HEK293 (cell line): ENCODE results near the gene EIF4B.
A peak's percentile ranks its signal among the peaks of the same experiment; 100 is the strongest.

Experiments used
- CTCF ChIA-PET: fragments of 350-600 bp; formaldehyde crosslinking; extraction: SDS; loops from one replicate; lab custom pipeline; 2021; ENCODE audit warnings: antibody characterized with exemption; lab: Yijun Ruan, JAX
- POLR2A ChIA-PET: fragments of 300-600 bp; formaldehyde crosslinking; extraction: SDS; loops from one replicate; lab custom pipeline; 2020; ENCODE audit warnings: antibody characterized with exemption, inconsistent platforms; lab: Yijun Ruan, JAX
- H3K27ac ChIP-seq: fragments of 200-500 bp; sonication (Bioruptor generic); 2 replicates; pipeline ENCODE4 v1.5.1; 2014; ENCODE audit warnings: low read depth, low read length, control low read depth, inconsistent platforms; ENCODE audit errors: extremely low read depth
- H3K36me3 ChIP-seq, 2 experiments: fragments of 200-500 bp in 1 of 2; sonication (Bioruptor generic) in 1 of 2; 1 replicate in 1 of 2; 2 replicates in 1 of 2; pipeline ENCODE4 v1.5.1; 2014 to 2017; ENCODE audit warnings: inconsistent platforms in 2 of 2, low read length in 2 of 2; ENCODE audit not compliant: control insufficient read depth in 2 of 2, insufficient read depth in 1 of 2
- H3K4me1 ChIP-seq: fragments of 200-500 bp; sonication (Bioruptor generic); 2 replicates; pipeline ENCODE4 v1.5.1; 2014; ENCODE audit warnings: mild to moderate bottlenecking, low read length, inconsistent platforms; ENCODE audit not compliant: control insufficient read depth, insufficient read depth
- H3K4me3 ChIP-seq: 2 replicates; pipeline ENCODE4 v1.5.1; 2011; ENCODE audit warnings: low read depth, mild to moderate bottlenecking, control low read depth, low read length, moderate library complexity
- H3K9me3 ChIP-seq: fragments of 200-500 bp; sonication (Bioruptor generic); 2 replicates; pipeline ENCODE4 v1.5.1; 2014; ENCODE audit warnings: low read depth, low read length, inconsistent platforms; ENCODE audit not compliant: control insufficient read depth, insufficient read depth
- HIC1 ChIP-seq: fragments of 450-650 bp; formaldehyde crosslinking; IDR thresholded peaks from 2 replicates; pipeline ENCODE4 v1.5.1; 2016; ENCODE audit warnings: missing biosample characterization, missing genetic modification characterization
- OVOL3 ChIP-seq: fragments of 450-650 bp; formaldehyde crosslinking; IDR thresholded peaks from 2 replicates; pipeline ENCODE4 v1.5.1; 2016; ENCODE audit warnings: missing biosample characterization, missing genetic modification characterization
- PRDM6 ChIP-seq: fragments of 450-650 bp; formaldehyde crosslinking; IDR thresholded peaks from 2 replicates; pipeline ENCODE4 v1.5.1; 2017; ENCODE audit warnings: missing biosample characterization, missing genetic modification characterization
- ZBTB1 ChIP-seq: fragments of 450-650 bp; formaldehyde crosslinking; IDR thresholded peaks from 2 replicates; pipeline ENCODE4 v1.5.1; 2016; ENCODE audit warnings: missing biosample characterization, missing genetic modification characterization
- ZBTB20 ChIP-seq: fragments of 450-650 bp; formaldehyde crosslinking; IDR thresholded peaks from 2 replicates; pipeline ENCODE4 v1.5.1; 2016; ENCODE audit warnings: missing biosample characterization, missing genetic modification characterization
- ZFP3 ChIP-seq: fragments of 450-650 bp; formaldehyde crosslinking; IDR thresholded peaks from 2 replicates; pipeline ENCODE4 v1.5.1; 2016; ENCODE audit warnings: low read depth, missing biosample characterization, missing genetic modification characterization
- ZFP69B ChIP-seq: fragments of 450-650 bp; formaldehyde crosslinking; IDR thresholded peaks from 2 replicates; pipeline ENCODE4 v1.5.1; 2016; ENCODE audit warnings: missing biosample characterization, missing genetic modification characterization
- ZNF132 ChIP-seq: fragments of 450-650 bp; formaldehyde crosslinking; IDR thresholded peaks from 2 replicates; pipeline ENCODE4 v1.5.1; 2017; ENCODE audit warnings: missing biosample characterization, missing genetic modification characterization, borderline replicate concordance
- ZNF157 ChIP-seq: fragments of 450-650 bp; formaldehyde crosslinking; IDR thresholded peaks from 2 replicates; pipeline ENCODE4 v1.5.1; 2016; ENCODE audit warnings: missing biosample characterization, missing genetic modification characterization
- ZNF2 ChIP-seq: fragments of 450-650 bp; formaldehyde crosslinking; IDR thresholded peaks from 2 replicates; pipeline ENCODE4 v1.5.1; 2016; ENCODE audit warnings: missing biosample characterization, missing genetic modification characterization
- ZNF266 ChIP-seq: fragments of 450-650 bp; formaldehyde crosslinking; IDR thresholded peaks from 2 replicates; pipeline ENCODE4 v1.5.1; 2016; ENCODE audit warnings: missing biosample characterization, missing genetic modification characterization, low read depth
- ZNF274 ChIP-seq, 2 experiments: fragments of 200-500 bp in 1 of 2; fragments of 450-650 bp in 1 of 2; sonication (Bioruptor generic) in 1 of 2; formaldehyde crosslinking in 1 of 2; IDR thresholded peaks; 2 replicates each; pipeline versions ENCODE4 v1.5.1 to v1.6.1; 2014 to 2016; ENCODE audit warnings: borderline replicate concordance in 1 of 2, inconsistent platforms in 1 of 2, low read length in 1 of 2, missing biosample characterization in 1 of 2, missing genetic modification characterization in 1 of 2
- ZNF366 ChIP-seq: fragments of 450-650 bp; formaldehyde crosslinking; conservative IDR thresholded peaks from 2 replicates; pipeline ENCODE4 v1.5.1; 2016; ENCODE audit warnings: missing biosample characterization, missing genetic modification characterization
- ZNF433 ChIP-seq: fragments of 450-650 bp; formaldehyde crosslinking; IDR thresholded peaks from 2 replicates; pipeline ENCODE4 v1.5.1; 2016; ENCODE audit warnings: missing biosample characterization, missing genetic modification characterization, low read depth
- ZNF48 ChIP-seq: fragments of 450-650 bp; formaldehyde crosslinking; IDR thresholded peaks from 2 replicates; pipeline ENCODE4 v1.5.1; 2016; ENCODE audit warnings: missing biosample characterization, missing genetic modification characterization
- ZNF510 ChIP-seq: fragments of 450-650 bp; formaldehyde crosslinking; IDR thresholded peaks from 2 replicates; pipeline ENCODE4 v1.5.1; 2018; ENCODE audit warnings: mild to moderate bottlenecking, missing genetic modification characterization, missing biosample characterization; ENCODE audit not compliant: insufficient replicate concordance
- ZNF600 ChIP-seq: fragments of 450-650 bp; formaldehyde crosslinking; IDR thresholded peaks from 2 replicates; pipeline ENCODE4 v1.5.1; 2016; ENCODE audit warnings: missing biosample characterization, missing genetic modification characterization
- ZNF623 ChIP-seq: fragments of 450-650 bp; formaldehyde crosslinking; IDR thresholded peaks from 2 replicates; pipeline ENCODE4 v1.5.1; 2016; ENCODE audit warnings: missing biosample characterization, missing genetic modification characterization
- ZNF677 ChIP-seq: fragments of 450-650 bp; IDR thresholded peaks from 2 replicates; pipeline ENCODE4 v1.5.0; 2018; ENCODE audit warnings: missing biosample characterization, mild to moderate bottlenecking, missing genetic modification characterization, moderate library complexity
- TF ChIP-seq, protein P1 (sequence below): fragments of 450-650 bp; formaldehyde crosslinking; IDR thresholded peaks from 2 replicates; pipeline ENCODE4 v1.5.1; 2016; ENCODE audit warnings: missing biosample characterization, missing genetic modification characterization, borderline replicate concordance
- TF ChIP-seq, protein P2 (sequence below): fragments of 450-650 bp; formaldehyde crosslinking; optimal IDR thresholded peaks from 2 replicates; pipeline ENCODE3; 2016; ENCODE audit warnings: missing biosample characterization, mild to moderate bottlenecking, missing genetic modification characterization
- TF ChIP-seq, protein P3 (sequence below): fragments of 450-650 bp; formaldehyde crosslinking; IDR thresholded peaks from 2 replicates; pipeline ENCODE4 v1.5.1; 2016; ENCODE audit warnings: missing biosample characterization, missing genetic modification characterization

EIF4B gene

GRCh38 chr12:52969166-52969795 lies 37.0 kb upstream of the EIF4B start (continued):
- TF ChIP-seq, protein P1, sequence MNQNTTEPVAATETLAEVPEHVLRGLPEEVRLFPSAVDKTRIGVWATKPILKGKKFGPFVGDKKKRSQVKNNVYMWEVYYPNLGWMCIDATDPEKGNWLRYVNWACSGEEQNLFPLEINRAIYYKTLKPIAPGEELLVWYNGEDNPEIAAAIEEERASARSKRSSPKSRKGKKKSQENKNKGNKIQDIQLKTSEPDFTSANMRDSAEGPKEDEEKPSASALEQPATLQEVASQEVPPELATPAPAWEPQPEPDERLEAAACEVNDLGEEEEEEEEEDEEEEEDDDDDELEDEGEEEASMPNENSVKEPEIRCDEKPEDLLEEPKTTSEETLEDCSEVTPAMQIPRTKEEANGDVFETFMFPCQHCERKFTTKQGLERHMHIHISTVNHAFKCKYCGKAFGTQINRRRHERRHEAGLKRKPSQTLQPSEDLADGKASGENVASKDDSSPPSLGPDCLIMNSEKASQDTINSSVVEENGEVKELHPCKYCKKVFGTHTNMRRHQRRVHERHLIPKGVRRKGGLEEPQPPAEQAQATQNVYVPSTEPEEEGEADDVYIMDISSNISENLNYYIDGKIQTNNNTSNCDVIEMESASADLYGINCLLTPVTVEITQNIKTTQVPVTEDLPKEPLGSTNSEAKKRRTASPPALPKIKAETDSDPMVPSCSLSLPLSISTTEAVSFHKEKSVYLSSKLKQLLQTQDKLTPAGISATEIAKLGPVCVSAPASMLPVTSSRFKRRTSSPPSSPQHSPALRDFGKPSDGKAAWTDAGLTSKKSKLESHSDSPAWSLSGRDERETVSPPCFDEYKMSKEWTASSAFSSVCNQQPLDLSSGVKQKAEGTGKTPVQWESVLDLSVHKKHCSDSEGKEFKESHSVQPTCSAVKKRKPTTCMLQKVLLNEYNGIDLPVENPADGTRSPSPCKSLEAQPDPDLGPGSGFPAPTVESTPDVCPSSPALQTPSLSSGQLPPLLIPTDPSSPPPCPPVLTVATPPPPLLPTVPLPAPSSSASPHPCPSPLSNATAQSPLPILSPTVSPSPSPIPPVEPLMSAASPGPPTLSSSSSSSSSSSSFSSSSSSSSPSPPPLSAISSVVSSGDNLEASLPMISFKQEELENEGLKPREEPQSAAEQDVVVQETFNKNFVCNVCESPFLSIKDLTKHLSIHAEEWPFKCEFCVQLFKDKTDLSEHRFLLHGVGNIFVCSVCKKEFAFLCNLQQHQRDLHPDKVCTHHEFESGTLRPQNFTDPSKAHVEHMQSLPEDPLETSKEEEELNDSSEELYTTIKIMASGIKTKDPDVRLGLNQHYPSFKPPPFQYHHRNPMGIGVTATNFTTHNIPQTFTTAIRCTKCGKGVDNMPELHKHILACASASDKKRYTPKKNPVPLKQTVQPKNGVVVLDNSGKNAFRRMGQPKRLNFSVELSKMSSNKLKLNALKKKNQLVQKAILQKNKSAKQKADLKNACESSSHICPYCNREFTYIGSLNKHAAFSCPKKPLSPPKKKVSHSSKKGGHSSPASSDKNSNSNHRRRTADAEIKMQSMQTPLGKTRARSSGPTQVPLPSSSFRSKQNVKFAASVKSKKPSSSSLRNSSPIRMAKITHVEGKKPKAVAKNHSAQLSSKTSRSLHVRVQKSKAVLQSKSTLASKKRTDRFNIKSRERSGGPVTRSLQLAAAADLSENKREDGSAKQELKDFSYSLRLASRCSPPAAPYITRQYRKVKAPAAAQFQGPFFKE, result no peak
- TF ChIP-seq, protein P2, sequence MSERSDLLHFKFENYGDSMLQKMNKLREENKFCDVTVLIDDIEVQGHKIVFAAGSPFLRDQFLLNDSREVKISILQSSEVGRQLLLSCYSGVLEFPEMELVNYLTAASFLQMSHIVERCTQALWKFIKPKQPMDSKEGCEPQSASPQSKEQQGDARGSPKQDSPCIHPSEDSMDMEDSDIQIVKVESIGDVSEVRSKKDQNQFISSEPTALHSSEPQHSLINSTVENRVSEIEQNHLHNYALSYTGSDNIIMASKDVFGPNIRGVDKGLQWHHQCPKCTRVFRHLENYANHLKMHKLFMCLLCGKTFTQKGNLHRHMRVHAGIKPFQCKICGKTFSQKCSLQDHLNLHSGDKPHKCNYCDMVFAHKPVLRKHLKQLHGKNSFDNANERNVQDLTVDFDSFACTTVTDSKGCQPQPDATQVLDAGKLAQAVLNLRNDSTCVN (tag by site-specific recombination), result no peak
- TF ChIP-seq ZFP3 (tag by site-specific recombination), result no peak
- TF ChIP-seq ZNF510 (tag by site-specific recombination), result no peak
- TF ChIP-seq ZNF623, result no peak
- no peak for TF ChIP-seq ZNF266 (tag by site-specific recombination)

- POLR2A ChIA-PET, result interaction anchor here (0.8 to 2.6 kb wide), 4 partner anchors 21 to 787 kb away, joined by 3 to 33 read pairs (median 7); partner anchors contain the start of genes KRT18 and KRT8
- CTCF ChIA-PET, result interaction anchor here (0.5 to 3.2 kb wide), 9 partner anchors 10 to 85 kb away, joined by 3 to 24 read pairs (median 4); partner anchors contain the start of gene KRT8
- Histone ChIP-seq H3K4me1 (peaks cover 4% of the 10 kb centered on the region), H3K9me3 (no peaks in the 10 kb centered on the region), H3K27ac (no peak overlapping the region), H3K36me3 (no peaks in the 10 kb centered on the region), H3K4me3 (no peak overlapping the region)
- TF ChIP-seq, protein P3, sequence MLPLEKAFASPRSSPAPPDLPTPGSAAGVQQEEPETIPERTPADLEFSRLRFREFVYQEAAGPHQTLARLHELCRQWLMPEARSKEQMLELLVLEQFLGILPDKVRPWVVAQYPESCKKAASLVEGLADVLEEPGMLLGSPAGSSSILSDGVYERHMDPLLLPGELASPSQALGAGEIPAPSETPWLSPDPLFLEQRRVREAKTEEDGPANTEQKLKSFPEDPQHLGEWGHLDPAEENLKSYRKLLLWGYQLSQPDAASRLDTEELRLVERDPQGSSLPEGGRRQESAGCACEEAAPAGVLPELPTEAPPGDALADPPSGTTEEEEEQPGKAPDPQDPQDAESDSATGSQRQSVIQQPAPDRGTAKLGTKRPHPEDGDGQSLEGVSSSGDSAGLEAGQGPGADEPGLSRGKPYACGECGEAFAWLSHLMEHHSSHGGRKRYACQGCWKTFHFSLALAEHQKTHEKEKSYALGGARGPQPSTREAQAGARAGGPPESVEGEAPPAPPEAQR (tag by site-specific recombination), result no peak
- TF ChIP-seq OVOL3 (tag by site-specific recombination) (no peak), ZBTB1 (tag by site-specific recombination) (no peak), HIC1 (tag by site-specific recombination) (no peak), ZNF2 (no peak), ZNF433 (tag by site-specific recombination) (no peak), ZNF677 (no peak), PRDM6 (tag by site-specific recombination) (0 out of 2 replicates have a peak, but pooled peaks have one; percentile 13), ZNF600 (tag by site-specific recombination) (no peak), ZNF132 (tag by site-specific recombination) (no peak), ZFP69B (no peak), ZNF48 (tag by site-specific recombination) (no peak), ZNF274 (IDR thresholded peaks at IDR 0.05; ENCODE audit: low read length) (no peak), ZNF274 (tag by site-specific recombination; IDR thresholded peaks at IDR 0.05; ENCODE audit: borderline replicate concordance) (no peak), ZBTB20 (tag by site-specific recombination) (no peak), ZNF157 (tag by site-specific recombination) (no peak), ZNF366 (peak; percentile 64)
Measured at GRCh38 chr12:52969828-52970569, 36.3 kb upstream of the EIF4B start.
